Ovary (tissue), 9 donors: ENCODE measurements around the gene CCDC13. TPM values are rescaled to one million over a fixed set of nuclear protein-coding genes. Genes with fewer than 3 reads are reported as not detected.
"Not testable (repeated sequence)": the region's sequence is repeated elsewhere in the genome, so short reads cannot be mapped to it uniquely, and the experiment has no call there.

Source experiments
- DNase-seq, 5 donors: peaks; one replicate each; pipeline ENCODE4 v3.0.0-alpha.2; 2019 to 2020
- H3K27ac ChIP-seq, 2 donors: fragments of 200-600 bp; one replicate each; pipeline versions ENCODE4 v1.5.1 to v1.8.0; 2019 to 2022
- H3K27me3 ChIP-seq: fragments of 200-600 bp; one replicate; pipeline ENCODE4 v1.8.0; 2022
- H3K36me3 ChIP-seq: fragments of 200-600 bp; sonication (generic); one replicate; pipeline ENCODE4 v1.5.1; 2019
- H3K4me1 ChIP-seq: one replicate; pipeline ENCODE4 v1.8.1; 2013; ENCODE audit warnings: mild to moderate bottlenecking, moderate library complexity; ENCODE audit not compliant: insufficient read depth
- H3K4me3 ChIP-seq: fragments of 200-600 bp; sonication (generic); one replicate; pipeline ENCODE4 v1.5.1; 2017
- H3K9me3 ChIP-seq, 2 donors: fragments of 200-600 bp in 1 of 2; sonication (generic) in 1 of 2; one replicate each; pipeline versions ENCODE4 v1.5.1 to v1.8.1; 2013 to 2019; ENCODE audit warnings: mild to moderate bottlenecking in 1 of 2, moderate library complexity in 1 of 2
- CTCF ChIP-seq, 3 donors: fragments of 450-650 bp in 2 of 3; fragments of 200-600 bp in 1 of 3; IDR thresholded peaks; one replicate each; pipeline versions ENCODE4 v1.5.1 to v1.8.0; 2016 to 2022; ENCODE audit warnings: antibody characterized with exemption in 3 of 3, mild to moderate bottlenecking in 1 of 3
- EP300 ChIP-seq: sonication (generic); formaldehyde crosslinking; IDR thresholded peaks from one replicate; pipeline ENCODE4 v1.6.1; 2017; ENCODE audit warnings: antibody characterized with exemption
- POLR2A ChIP-seq: fragments of 450-650 bp; IDR thresholded peaks from one replicate; pipeline ENCODE4 v1.6.1; 2017; ENCODE audit warnings: antibody characterized with exemption, mild to moderate bottlenecking, moderate library complexity
- WGBS, 3 donors: extraction: QIAGEN DNeasy Blood & Tissue Kit in 1 of 3; methylation state at CpG; one replicate each; pipeline versions ENCODE4 v1.1.5 to v1.1.7; 2013 to 2017; 5-methylcytosine and 5-hydroxymethylcytosine counted together
- intact Hi-C, 4 donors: fragments of 100-400 bp; cut with DNase I; formaldehyde crosslinking; loops; one replicate each; pipeline versions ENCODE4 v1.11.0 to v1.15.1; 2022 to 2023
- polyA plus RNA-seq, 2 donors: library from polyadenylated mRNA; stranded (reverse); fragments of 200-250 nt in 1 of 2; fragments of 350-450 nt in 1 of 2; fragmentation: Illumina TruSeq in 1 of 2; extraction: RNeasy Lipid Tissue Mini Kit (QIAGEN cat#74804) in 1 of 2; gene quantifications; one replicate each; pipeline ENCODE4 v1.2.3, GENCODE V29; 2013 to 2014
- total RNA-seq, 7 donors: library from RNA; depleted of rRNA in 2 of 7; stranded (reverse); fragments of >200 nt in 2 of 7; fragmentation: NEBNext Ultra II Directional in 3 of 7; extraction: Animal tissue kit (Norgen Biotek cat#: 25700) in 3 of 7; gene quantifications; one replicate each; pipeline versions ENCODE4 v1.1.0 to v1.2.4, GENCODE V29; 2016 to 2023
- donor health status: DM: no; HTN: no; CAD: no; lungs with moderate emphysema.
- donor health status: DM: no; HTN: no; CAD: no.
- donor health status: Bipolar disorder and iron deficiency.
- donor health status: DM: yes; HTN: yes; CAD: no.
- donor health status: DM: no; HTN: no; CAD: no.
- donor health status: DM: yes; HTN: yes; CAD: no.

Gene CCDC13
- total and polyA plus RNA-seq, 9 donors, result 0.24 to 5.7 (median 0.75) TPM

GRCh38 chr3:42815826-42816225 is 42.8 kb upstream of the CCDC13 start:
- Histone ChIP-seq H3K4me3 (no peak overlapping the region), H3K4me1 (no peaks in the 10 kb centered on the region), H3K27me3 (no peaks in the 10 kb centered on the region), H3K27ac (no peak overlapping the region), H3K9me3 (no peaks in the 10 kb centered on the region), H3K36me3 (no peaks in the 10 kb centered on the region)
- no peak for TF ChIP-seq CTCF (IDR thresholded peaks at IDR 0.05)
- TF ChIP-seq EP300, result no peak
- TF ChIP-seq POLR2A, result no peak
- intact Hi-C loops, result no loop called here
- no peak for DNase-seq
- WGBS, 3 donors, result 78 to 93% (median 81%) methylated on average over 2 of the region's 2 CpGs

- intact Hi-C loops, result no loop called here
- Histone ChIP-seq H3K27ac (no peak overlapping the region), H3K4me1 (no peaks in the 10 kb centered on the region), H3K4me3 (no peak overlapping the region), H3K36me3 (no peaks in the 10 kb centered on the region), H3K27me3 (no peaks in the 10 kb centered on the region), H3K9me3 (no peaks in the 10 kb centered on the region)
- 44 to 51% (median 50%) methylated on average over 2 of the region's 2 CpGs for WGBS, 3 donors
- no peak for DNase-seq
- TF ChIP-seq POLR2A (no peak), EP300 (no peak), CTCF (IDR thresholded peaks at IDR 0.05) (no peak)
Observed at GRCh38 chr3:42814914-42815507, 42.0 kb upstream of the CCDC13 start.

GRCh38 chr3:42814246-42814645 is 41.2 kb upstream of the CCDC13 start:
- WGBS, 3 donors, result 77 to 91% (median 85%) methylated on average over 5 of the region's 5 CpGs
- no peak overlapping the region for H3K4me3 ChIP-seq
- no peaks in the 10 kb centered on the region for H3K9me3 ChIP-seq
- DNase-seq, result no peak
- H3K27me3 ChIP-seq, result no peaks in the 10 kb centered on the region
- H3K36me3 ChIP-seq, result no peaks in the 10 kb centered on the region
- TF ChIP-seq CTCF (IDR thresholded peaks at IDR 0.05) (no peak), POLR2A (no peak), EP300 (no peak)
- intact Hi-C loops, result no loop called here
- H3K4me1 ChIP-seq, result no peaks in the 10 kb centered on the region
- H3K27ac ChIP-seq, result no peak overlapping the region

GRCh38 chr3:42811118-42811883 is 38.2 kb upstream of the CCDC13 start:
- H3K4me1 ChIP-seq, H3K27ac ChIP-seq, DNase-seq, H3K27me3 ChIP-seq, H3K36me3 ChIP-seq, H3K9me3 ChIP-seq, H3K4me3 ChIP-seq, intact Hi-C loops: not testable (repeated sequence)
- 29 to 32% (median 30%) methylated on average over 15 of the region's 15 CpGs for WGBS, 3 donors

GRCh38 chr3:42810706-42811105 is 37.7 kb upstream of the CCDC13 start:
- 80 to 91% (median 85%) methylated on average over 10 of the region's 10 CpGs for WGBS, 3 donors
- H3K27ac ChIP-seq, DNase-seq, H3K9me3 ChIP-seq, H3K27me3 ChIP-seq, H3K36me3 ChIP-seq, H3K4me1 ChIP-seq, intact Hi-C loops, H3K4me3 ChIP-seq: not testable (repeated sequence)
